Endothelial cell of umbilical vein (primary cell): ENCODE results near the gene TMEM182. TPM values are rescaled to one million over a fixed set of nuclear protein-coding genes. Genes with fewer than 3 reads are reported as not detected.

ENCODE experiments used
- BruUV-seq: library from RNA; stranded (reverse); fragments of 400-500 nt; replicated peaks from 2 replicates; lab custom pipeline; 2021; lab: Mats Ljungman, UMichigan
- CTCF ChIA-PET: fragments of 300-600, 350-600 bp; sonication (Branson Sonifier 250); formaldehyde crosslinking; loops from one replicate; lab custom pipeline; 2021; ENCODE audit warnings: antibody characterized with exemption, inconsistent platforms; lab: Charles Lee
- POLR2A ChIA-PET: fragments of 300-600, 350-600 bp; sonication (Branson Sonifier 250); formaldehyde crosslinking; loops from one replicate; lab custom pipeline; 2021; ENCODE audit warnings: antibody characterized with exemption, inconsistent platforms; lab: Charles Lee
- DNase-seq: peaks from one replicate; pipeline ENCODE4 v3.0.0-alpha.2; 2011; ENCODE audit warnings: low read depth, low spot score
- FAIRE-seq: peaks from 2 replicates; lab custom pipeline; 2011; peaks lifted over from hg19 to GRCh38; lab: Jason Lieb, UNC
- H2AFZ ChIP-seq: 2 replicates; pipeline ENCODE4 v1.6.0; 2012; ENCODE audit warnings: low read depth, low read length, control low read depth, inconsistent platforms
- H3K27ac ChIP-seq: 2 replicates; pipeline ENCODE4 v1.5.1; 2011; ENCODE audit warnings: low read depth, mild to moderate bottlenecking, control low read depth, low read length, moderate library complexity; ENCODE audit not compliant: insufficient read depth
- H3K27me3 ChIP-seq, 2 experiments: 2 replicates each; pipeline versions ENCODE4 v1.6.0 to v1.6.1; 2011; ENCODE audit warnings: low read length in 2 of 2, mixed read lengths in 1 of 2; ENCODE audit not compliant: control insufficient read depth in 2 of 2, insufficient read depth in 2 of 2
- H3K36me3 ChIP-seq, 2 experiments: 2 replicates in 1 of 2; 3 replicates in 1 of 2; pipeline ENCODE4 v1.5.1; 2011; ENCODE audit warnings: low read length in 2 of 2, mild to moderate bottlenecking in 1 of 2, moderate library complexity in 1 of 2; ENCODE audit not compliant: control insufficient read depth in 2 of 2, insufficient read depth in 2 of 2; ENCODE audit errors: extremely low read depth in 1 of 2
- H3K4me1 ChIP-seq: 3 replicates; pipeline ENCODE4 v1.5.1; 2011; ENCODE audit warnings: mild to moderate bottlenecking, low read length; ENCODE audit not compliant: control insufficient read depth, insufficient read depth; ENCODE audit errors: extremely low read depth
- H3K4me2 ChIP-seq: 2 replicates; pipeline ENCODE4 v1.6.1; 2011; ENCODE audit warnings: low read length, control low read depth, mixed read lengths; ENCODE audit not compliant: insufficient read depth
- H3K4me3 ChIP-seq, 3 experiments: fragments of 200-600 bp in 1 of 3; sonication (generic), shearing (Covaris generic) in 1 of 3; replicated peaks in 1 of 3; 2 replicates each; pipeline ENCODE4 v1.5.1; 2011 to 2016; ENCODE audit warnings: control low read depth in 3 of 3, low read length in 3 of 3, mild to moderate bottlenecking in 2 of 3, inconsistent platforms in 1 of 3, low read depth in 1 of 3, moderate library complexity in 1 of 3; ENCODE audit not compliant: insufficient read depth in 1 of 3
- H3K79me2 ChIP-seq: 2 replicates; pipeline ENCODE4 v1.6.0; 2012; ENCODE audit warnings: low read length, inconsistent platforms; ENCODE audit not compliant: control insufficient read depth, insufficient read depth
- H3K9ac ChIP-seq: replicated peaks from 2 replicates; pipeline ENCODE3; 2011; ENCODE audit warnings: low read length, control low read depth; ENCODE audit not compliant: insufficient read depth; ENCODE audit errors: extremely low read depth
- H3K9me1 ChIP-seq: replicated peaks from 3 replicates; pipeline ENCODE4 v1.6.0; 2011; ENCODE audit warnings: mild to moderate bottlenecking, low read length; ENCODE audit not compliant: control insufficient read depth, insufficient read depth; ENCODE audit errors: extremely low read depth
- H3K9me3 ChIP-seq: replicated peaks from 2 replicates; pipeline ENCODE4 v1.5.1; 2012; ENCODE audit warnings: low read length, inconsistent platforms; ENCODE audit not compliant: control insufficient read depth, insufficient read depth
- H4K20me1 ChIP-seq: replicated peaks from 2 replicates; pipeline ENCODE3; 2011; ENCODE audit warnings: mild to moderate bottlenecking, low read length; ENCODE audit not compliant: control insufficient read depth, insufficient read depth; ENCODE audit errors: extremely low read depth
- EZH2 ChIP-seq: IDR thresholded peaks from 2 replicates; pipeline ENCODE4 v1.6.1; 2012; ENCODE audit warnings: borderline replicate concordance, low read depth, mild to moderate bottlenecking, moderate library complexity, low read length, inconsistent platforms; ENCODE audit not compliant: severe bottlenecking
- FOS ChIP-seq: IDR thresholded peaks from 2 replicates; pipeline ENCODE4 v1.6.1; 2011; ENCODE audit warnings: mild to moderate bottlenecking, low read length, moderate library complexity, borderline replicate concordance; ENCODE audit not compliant: insufficient read depth
- GATA2 ChIP-seq: IDR thresholded peaks from 2 replicates; pipeline ENCODE4 v1.7.0; 2011; ENCODE audit warnings: low read depth, mild to moderate bottlenecking, moderate library complexity, mixed read lengths, low read length; ENCODE audit not compliant: insufficient read length, insufficient read depth
- JUN ChIP-seq: IDR thresholded peaks from 2 replicates; pipeline ENCODE4 v1.6.1; 2011; ENCODE audit warnings: borderline replicate concordance, low read depth; ENCODE audit not compliant: insufficient read length, insufficient read depth
- MYC ChIP-seq: IDR thresholded peaks from one replicate; pipeline ENCODE4 v1.6.1; 2011; ENCODE audit warnings: mild to moderate bottlenecking, low read depth, low read length
- POLR2A ChIP-seq: IDR thresholded peaks from 2 replicates; pipeline ENCODE4 v1.6.1; 2012; ENCODE audit warnings: low read depth, mild to moderate bottlenecking, control low read depth, low read length
- POLR2AphosphoS5 ChIP-seq: IDR thresholded peaks from 2 replicates; pipeline ENCODE4 v1.6.1; 2012; ENCODE audit warnings: low read depth, mild to moderate bottlenecking, control low read depth, low read length, moderate library complexity; ENCODE audit not compliant: insufficient read depth
- dilution Hi-C: fragments of 300-500 bp; cut with MboI; formaldehyde crosslinking; loops from one replicate; pipeline ENCODE4 v1.15.0; 2019; ENCODE audit warnings: low sequenced_read_pairs; ENCODE audit not compliant: extremely low pct_ligation_motif_present
- intact Hi-C: fragments of 100-400 bp; cut with micrococcal nuclease; formaldehyde crosslinking; loops from one replicate; pipeline ENCODE4 v1.10.0; 2022
- polyA plus RNA-seq, 4 experiments: library from polyadenylated mRNA; depleted of rRNA in 3 of 4; stranded (reverse) in 3 of 4; unstranded in 1 of 4; fragments of >200 nt; gene quantifications; 2 replicates each; pipeline versions ENCODE4 v1.2.1 to v1.2.3, GENCODE V29; 2011 to 2012; ENCODE audit warnings: missing spikeins in 1 of 4
- total RNA-seq: library from RNA; stranded (reverse); gene quantifications from 2 replicates; pipeline ENCODE4 v1.2.3, GENCODE V29; 2021
- TF ChIP-seq, protein P1 (sequence below), 2 donors: IDR thresholded peaks; 1 replicate in 1 of 2; 2 replicates in 1 of 2; pipeline ENCODE4 v1.5.1; 2011; ENCODE audit warnings: low read length in 2 of 2, mild to moderate bottlenecking in 2 of 2, moderate library complexity in 2 of 2, control low read depth in 1 of 2, inconsistent platforms in 1 of 2, low read depth in 1 of 2; ENCODE audit not compliant: insufficient read depth in 1 of 2; ENCODE audit errors: extremely low read depth in 1 of 2
- TF ChIP-seq, protein P2 (sequence below): IDR thresholded peaks from 2 replicates; pipeline ENCODE4 v1.6.1; 2011; ENCODE audit not compliant: insufficient read depth, insufficient read length

The TMEM182 gene
- total and polyA plus RNA-seq, 2 donors (not counting 3 experiments of a cell fraction or from before 2014, with no cell fraction given): 0.69 to 0.95 TPM

DNA sequence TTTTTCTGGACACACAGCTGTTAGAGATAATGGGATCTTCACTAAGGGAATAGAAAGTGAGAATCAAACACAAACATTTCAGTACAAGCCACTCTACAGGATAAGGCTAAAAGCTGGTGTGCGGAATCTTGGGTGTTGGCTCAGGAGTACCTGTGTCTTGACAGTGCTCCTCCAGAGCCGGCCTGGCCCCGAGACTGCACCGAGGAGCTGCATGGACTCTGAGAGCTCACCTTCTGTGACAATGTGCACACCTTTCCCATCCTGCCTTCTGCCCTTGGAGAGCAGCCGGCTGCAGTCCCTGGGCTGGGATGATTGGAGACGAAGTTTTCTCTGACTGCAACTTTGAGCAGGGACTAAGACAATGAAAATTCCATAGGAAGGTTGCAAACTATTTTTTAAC is 89.1 kb downstream of the TMEM182 start:
- Histone ChIP-seq H3K4me3 (no peak overlapping the region), H4K20me1 (no peaks in the 10 kb centered on the region), H3K4me1 (no peaks in the 10 kb centered on the region), H3K4me2 (no peak overlapping the region), H3K79me2 (no peaks in the 10 kb centered on the region), H3K9ac (no peak overlapping the region), H3K27ac (no peak overlapping the region), H2AFZ (no peak overlapping the region), H3K27me3 (peaks cover 0 to 3% of the 10 kb centered on the region in 2 experiments), H3K36me3 (no peaks in the 10 kb centered on the region), H3K9me3 (no peaks in the 10 kb centered on the region), H3K9me1 (no peaks in the 10 kb centered on the region)
- ChIA-PET POLR2A (no interaction called here), CTCF (interaction anchor here (2.9 kb wide), 1 partner anchor 10 kb away, joined by 13 read pairs; no protein-coding TSS in a partner anchor)
- TF ChIP-seq FOS: no peak
- no peak for TF ChIP-seq JUN
- no peak for TF ChIP-seq EZH2
- no peak for TF ChIP-seq MYC
- TF ChIP-seq POLR2AphosphoS5: no peak
- TF ChIP-seq POLR2A: no peak
- TF ChIP-seq, protein P1, sequence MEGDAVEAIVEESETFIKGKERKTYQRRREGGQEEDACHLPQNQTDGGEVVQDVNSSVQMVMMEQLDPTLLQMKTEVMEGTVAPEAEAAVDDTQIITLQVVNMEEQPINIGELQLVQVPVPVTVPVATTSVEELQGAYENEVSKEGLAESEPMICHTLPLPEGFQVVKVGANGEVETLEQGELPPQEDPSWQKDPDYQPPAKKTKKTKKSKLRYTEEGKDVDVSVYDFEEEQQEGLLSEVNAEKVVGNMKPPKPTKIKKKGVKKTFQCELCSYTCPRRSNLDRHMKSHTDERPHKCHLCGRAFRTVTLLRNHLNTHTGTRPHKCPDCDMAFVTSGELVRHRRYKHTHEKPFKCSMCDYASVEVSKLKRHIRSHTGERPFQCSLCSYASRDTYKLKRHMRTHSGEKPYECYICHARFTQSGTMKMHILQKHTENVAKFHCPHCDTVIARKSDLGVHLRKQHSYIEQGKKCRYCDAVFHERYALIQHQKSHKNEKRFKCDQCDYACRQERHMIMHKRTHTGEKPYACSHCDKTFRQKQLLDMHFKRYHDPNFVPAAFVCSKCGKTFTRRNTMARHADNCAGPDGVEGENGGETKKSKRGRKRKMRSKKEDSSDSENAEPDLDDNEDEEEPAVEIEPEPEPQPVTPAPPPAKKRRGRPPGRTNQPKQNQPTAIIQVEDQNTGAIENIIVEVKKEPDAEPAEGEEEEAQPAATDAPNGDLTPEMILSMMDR (IDR thresholded peaks at IDR 0.05; ENCODE audit: extremely low read depth in 1 of 2, insufficient read depth in 1 of 2, low read depth in 1 of 2, low read length in 2 of 2): no peak
- no peak for TF ChIP-seq GATA2
- TF ChIP-seq, protein P2, sequence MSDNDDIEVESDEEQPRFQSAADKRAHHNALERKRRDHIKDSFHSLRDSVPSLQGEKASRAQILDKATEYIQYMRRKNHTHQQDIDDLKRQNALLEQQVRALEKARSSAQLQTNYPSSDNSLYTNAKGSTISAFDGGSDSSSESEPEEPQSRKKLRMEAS: no peak
- no TSS peak for BruUV-seq
- FAIRE-seq (no peak), DNase-seq (no peak)
- dilution Hi-C loops: no loop called here
- intact Hi-C loops: no loop called here
